AG08396 (cell line): ENCODE results near the gene SLIT3.

Experiments
- DNase-seq: peaks from one replicate; pipeline ENCODE4 v3.0.0; 2012; ENCODE audit warnings: low spot score, mixed read lengths

Gene SLIT3

DNA sequence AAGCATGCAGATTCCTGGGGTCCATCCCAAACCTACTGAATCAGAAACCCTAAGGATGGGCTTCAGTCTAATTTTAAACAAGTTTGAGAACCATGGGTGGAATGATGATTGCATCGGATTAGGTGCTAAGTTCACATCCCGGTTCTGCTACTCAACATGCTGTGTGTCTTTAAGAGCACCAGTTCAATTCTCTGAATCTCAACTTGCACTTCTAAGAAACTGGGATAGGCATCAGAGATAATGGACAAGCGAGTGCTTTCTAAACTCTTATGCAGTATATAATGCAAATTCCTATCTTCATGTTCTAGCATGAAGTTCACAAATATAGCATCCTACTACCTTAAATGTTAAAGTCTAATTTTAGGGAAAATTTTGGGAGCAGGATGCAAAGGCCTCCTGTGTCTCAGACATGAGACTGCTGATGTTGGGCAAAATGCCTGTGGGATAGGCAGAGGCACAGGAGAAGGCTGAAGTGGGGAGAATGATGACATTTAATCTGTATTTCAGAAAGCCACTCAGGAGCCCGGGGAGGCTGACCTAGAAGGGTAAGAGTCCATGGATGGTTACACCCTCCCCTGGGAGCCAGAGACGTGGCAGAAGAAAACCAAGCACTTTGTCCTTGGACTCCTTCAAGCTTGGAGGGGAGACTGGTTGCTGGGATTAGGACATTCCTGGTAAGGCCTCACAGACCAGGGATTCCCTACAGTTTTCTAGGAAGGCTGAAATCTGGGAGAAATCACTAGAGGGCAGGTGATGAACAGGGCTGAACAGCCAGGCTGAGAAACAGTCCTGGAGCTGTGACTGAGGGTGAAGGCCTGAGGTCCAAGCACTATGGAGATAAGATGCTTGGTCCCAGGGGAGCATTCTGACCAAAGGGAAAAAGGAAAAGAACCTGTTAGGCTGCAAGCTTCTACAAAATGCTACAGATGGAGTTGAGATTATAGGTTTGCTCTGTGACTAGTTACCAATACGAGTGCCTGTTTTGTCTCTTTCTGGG is 409.8 kb downstream of the SLIT3 start:
- DNase-seq: no peak

GRCh38 chr5:168889039-168889438 is 411.9 kb downstream of the SLIT3 start:
- DNase-seq: no peak

GRCh38 chr5:168887931-168888330 is 413.0 kb downstream of the SLIT3 start:
- no peak for DNase-seq

DNA sequence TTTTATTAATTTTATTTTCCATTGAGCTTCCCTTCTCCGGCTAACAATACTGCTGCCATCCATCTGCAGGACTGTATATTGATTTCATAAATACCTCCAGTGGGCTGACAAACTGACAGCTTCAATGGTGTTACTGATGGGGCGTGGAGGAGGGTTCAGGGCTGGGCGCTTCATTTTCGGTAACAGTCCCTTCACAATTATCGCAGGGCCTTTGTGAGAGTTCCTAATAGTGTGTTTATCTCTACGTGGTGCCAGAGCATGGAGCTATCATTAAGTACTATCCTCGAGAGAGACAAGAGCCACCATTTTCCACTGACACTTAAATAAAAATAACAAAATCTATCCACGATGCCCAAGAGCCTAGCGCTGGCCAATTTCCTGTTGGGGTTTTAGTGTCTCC is 414.8 kb downstream of the SLIT3 start:
- no peak for DNase-seq

DNA sequence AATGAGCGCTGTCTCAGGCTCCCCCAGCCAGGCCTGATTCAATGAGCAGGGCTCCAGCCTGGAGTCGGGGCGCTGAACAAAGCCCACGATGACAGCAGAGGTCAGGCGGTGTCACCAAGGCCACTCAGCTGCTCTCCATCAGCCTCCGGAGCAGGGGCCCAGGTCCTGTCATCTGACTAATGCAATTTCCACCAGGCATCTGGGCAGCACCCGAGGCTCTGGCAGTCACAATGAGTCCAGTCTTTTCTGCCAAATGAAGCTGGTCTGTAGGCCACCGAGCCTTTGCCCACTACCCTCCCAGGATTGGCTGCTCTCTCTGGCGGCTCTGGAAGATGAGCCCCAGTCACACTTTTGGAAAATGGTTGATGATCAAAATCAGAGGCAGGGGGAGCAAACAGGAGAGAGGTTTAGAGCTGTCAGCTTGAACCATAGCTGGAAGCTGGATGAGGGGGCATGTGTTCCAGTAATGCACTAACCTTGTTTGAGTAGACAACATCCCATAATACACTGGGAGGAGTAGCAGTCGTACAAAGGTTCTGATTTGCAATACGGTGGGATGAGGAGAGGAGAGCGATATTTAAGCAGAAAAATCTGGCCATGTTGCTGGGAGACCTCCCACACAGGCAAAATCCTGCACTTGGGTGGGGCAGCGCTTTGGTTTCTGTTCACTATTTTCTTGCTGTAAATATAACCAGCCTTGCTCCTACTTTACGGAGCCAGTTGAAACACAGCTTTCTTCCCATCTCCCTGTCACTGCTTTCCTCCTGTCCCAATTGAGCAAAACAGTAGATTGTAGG is 415.4 kb downstream of the SLIT3 start:
- DNase-seq: no peak

GRCh38 chr5:168883991-168884390 is 416.9 kb downstream of the SLIT3 start:
- no peak for DNase-seq

DNA sequence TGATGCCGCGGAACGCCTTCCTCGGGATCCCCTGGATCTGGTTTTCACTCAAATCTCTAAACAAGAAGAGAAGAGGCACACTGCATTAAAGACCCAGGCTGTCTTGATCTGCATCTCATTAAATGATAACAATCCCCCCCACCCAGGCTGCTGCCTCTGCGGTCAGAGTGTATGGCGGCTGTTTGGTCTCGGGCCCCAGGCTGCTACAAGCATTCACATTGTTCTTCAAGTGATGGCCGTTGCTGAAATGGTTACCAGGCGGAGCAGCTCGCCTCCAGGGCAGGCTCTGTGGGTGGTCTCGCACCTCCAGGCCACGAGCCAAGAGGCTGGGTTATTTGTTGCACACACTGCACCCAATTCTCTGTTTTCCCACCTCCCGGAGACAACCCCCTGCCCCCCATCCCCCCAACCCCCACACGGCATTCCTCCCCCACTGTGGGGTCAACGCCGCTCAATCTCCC is 417.6 kb downstream of the SLIT3 start:
- no peak for DNase-seq

DNA sequence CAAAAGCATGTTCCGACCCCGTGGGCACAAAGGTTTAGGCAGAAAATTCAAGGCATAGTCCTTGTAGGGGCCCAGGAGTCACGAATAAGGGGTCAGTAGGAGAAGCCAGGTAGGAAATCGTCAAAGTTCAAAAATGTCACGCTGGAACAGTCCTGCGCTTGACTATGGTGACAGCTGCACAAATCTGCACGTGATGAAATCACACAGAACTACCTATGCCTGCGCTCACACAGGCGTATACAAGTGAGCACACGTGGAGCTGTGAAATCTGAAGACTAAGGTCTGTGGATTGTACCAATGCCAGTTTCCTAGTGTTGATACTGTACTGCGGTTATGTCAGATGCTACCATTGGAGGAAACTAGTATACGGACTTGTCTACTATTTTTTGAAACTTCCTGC is 418.7 kb downstream of the SLIT3 start:
- no peak for DNase-seq

DNA sequence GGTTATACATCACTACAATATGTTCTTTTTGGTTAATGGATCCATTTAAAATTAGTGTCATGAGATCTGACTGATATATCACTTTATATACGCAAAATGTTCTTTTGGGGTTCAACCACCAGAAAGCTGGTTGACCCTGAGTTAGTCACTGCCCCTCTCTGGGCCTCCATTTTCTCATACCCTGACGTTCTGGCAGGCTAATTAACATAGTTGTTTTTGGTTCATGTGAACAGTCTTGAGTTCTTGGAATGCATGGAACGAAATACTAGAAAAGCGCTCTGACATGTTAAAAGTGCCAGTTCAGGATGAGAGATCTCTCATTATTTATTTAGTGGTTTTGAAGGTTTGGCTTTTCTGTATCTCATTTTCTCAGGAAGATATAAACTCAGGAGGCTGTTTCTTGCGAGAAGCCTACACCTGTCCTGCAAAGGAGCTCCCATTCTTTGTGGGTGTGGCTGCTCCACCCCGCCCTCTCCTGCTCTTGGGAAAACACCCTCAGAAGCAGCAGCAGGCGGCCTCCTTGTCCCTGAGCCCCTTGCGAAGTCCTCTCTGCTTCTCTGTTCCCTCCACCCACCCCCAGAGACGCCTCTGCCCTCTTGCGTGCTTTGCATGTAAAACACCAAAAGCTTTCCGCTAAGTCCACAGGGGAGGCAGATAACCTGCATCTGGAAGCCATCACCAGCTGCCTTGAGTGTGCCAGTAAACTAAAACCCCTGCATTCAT is 419.4 kb downstream of the SLIT3 start:
- DNase-seq: no peak

DNA sequence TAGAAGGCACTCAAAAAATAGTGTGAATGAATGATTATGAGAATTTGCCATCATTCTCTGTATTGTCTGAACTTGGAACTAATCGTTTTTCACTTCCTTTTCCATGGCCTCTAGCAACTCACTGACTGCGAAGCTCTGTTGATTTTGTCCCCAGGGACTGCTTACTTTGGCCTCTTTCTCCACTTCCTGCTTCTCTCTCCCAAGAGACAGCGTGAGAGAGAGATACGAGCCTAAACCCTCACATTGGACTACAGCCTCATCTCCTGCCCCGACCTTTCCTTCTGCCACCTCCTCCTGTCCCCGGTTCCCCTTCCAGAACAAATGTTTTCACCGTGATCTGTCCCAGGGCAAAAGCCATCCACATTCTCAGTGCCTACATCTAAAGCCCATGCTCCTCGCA is 421.0 kb downstream of the SLIT3 start:
- no peak for DNase-seq

DNA sequence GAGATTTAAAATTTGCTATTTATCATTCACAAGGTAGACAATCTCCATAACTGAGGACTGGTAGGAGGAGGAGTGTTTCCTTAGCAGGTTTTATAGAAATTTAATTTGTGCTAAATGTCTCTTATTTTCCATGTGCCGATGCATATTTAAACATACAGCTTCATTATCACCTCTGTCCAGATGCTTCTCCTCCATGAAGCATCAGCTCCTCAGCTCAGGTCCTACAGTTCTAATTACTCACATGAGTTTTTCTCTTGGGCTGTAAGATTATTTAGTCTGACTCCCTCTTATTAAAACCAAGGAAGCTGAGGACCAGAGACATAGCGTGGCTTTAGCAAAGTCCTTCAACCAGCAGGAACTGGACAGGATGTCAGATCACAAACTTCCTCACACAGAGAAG is 421.6 kb downstream of the SLIT3 start:
- no peak for DNase-seq

DNA sequence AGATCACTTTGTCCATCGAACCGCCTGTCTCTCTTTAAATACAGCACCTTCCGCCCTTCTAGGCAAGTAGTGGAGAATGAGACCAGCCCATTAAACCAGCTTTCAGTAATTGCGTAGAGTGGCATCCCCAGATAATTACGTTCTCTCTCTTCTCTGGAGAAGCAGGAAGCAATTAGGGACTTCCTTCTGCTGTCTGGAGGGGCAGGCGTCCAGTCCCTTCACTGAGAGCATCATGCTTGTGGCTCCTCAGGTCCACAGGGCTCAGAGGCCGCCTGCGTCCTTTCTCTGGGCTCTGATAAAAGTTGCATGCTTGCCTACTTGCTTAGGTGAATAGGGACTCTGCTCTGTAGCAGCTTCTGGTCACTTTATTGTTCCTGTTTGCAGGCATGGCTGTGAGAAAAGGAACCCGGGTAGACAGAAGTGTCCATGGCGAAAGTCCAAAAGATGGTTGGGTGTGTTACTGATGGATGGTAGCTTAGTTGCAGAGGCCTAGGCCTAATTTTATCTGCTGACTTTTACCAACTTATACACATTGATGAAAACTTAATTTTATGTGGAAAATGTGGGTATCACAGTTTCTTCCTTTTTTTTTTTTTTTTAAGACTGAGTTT is 422.7 kb downstream of the SLIT3 start:
- no peak for DNase-seq

GRCh38 chr5:168877132-168877892 is 423.6 kb downstream of the SLIT3 start:
- DNase-seq: no peak

- no peak for DNase-seq
These were observed 424.5 kb downstream of the SLIT3 start for GRCh38 chr5:168876419-168876818.

DNA sequence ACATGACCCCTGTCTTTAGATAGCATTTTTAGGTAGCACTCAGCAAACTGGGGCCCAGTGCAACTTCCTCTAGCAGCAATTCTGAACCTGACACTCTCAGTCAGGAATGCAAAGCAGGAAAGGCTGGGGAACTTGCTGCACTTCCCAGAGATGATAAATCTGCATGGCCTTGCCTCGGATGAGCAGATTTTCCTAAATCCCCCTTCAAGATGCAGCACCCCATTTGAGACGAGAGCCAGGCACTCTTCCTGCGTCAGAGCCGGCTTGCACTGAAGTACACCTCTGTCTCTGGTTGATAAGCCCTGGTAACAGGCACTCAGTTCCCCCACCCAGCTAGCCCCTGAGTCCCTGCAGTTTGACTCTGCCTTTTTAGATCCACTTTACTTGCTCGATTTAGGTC is 425.1 kb downstream of the SLIT3 start:
- DNase-seq: no peak

DNA sequence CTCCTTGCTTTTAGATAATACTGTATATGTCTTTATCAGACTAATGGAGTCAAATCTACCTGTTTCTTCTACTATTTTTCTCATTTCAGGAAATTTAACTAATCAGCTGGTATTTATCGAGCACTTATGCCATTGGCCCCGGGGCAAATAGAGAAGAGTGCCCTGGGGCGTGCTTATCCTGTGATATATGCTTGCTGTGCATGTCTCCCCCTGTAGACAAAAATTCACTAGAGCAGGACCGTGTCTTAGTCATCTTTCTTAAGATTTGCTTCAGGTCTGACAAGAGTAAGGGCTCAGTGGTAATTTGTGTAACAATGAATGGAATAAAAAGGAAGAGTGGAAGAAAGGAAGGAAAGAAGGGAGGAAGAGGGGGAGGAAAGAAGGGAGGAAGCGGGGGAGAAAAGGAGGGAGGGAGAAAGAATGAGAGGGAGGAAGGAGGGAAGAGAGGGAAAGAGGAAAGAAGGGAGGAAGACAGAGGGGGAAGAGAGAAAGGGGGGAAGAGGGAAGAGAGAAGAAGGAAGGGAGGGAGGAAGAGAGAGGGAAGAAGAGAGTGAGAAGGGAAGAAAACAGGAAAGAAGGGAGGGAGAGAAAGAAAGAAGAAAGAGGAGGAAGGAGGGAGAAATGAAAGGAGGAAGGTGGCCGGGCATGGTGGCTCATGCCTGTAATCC is 426.1 kb downstream of the SLIT3 start:
- DNase-seq: peak; percentile 13

- DNase-seq: no peak
These were observed 428.7 kb downstream of the SLIT3 start for GRCh38 chr5:168872246-168872645.

DNA sequence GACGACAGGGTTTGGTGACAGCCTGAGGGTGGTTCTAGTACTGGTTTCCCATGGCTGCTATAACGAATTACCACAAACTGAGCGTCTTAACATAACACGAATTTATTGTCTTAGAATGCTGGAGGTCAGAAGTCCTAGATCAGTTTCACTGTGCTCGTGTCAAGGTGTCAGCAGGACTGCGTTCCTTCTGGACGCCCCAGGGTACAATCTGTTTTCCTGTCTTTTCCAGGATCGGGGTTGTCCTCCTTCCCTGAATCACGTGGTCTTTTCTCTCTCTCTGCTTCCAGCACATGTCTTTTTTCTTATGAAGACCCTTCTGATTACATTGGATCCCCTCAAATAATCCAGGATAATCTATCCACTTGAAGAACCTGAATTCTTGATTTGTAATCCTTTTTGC is 430.0 kb downstream of the SLIT3 start:
- no peak for DNase-seq

- DNase-seq: no peak
These were observed 431.2 kb downstream of the SLIT3 start for GRCh38 chr5:168869615-168870227.

DNA sequence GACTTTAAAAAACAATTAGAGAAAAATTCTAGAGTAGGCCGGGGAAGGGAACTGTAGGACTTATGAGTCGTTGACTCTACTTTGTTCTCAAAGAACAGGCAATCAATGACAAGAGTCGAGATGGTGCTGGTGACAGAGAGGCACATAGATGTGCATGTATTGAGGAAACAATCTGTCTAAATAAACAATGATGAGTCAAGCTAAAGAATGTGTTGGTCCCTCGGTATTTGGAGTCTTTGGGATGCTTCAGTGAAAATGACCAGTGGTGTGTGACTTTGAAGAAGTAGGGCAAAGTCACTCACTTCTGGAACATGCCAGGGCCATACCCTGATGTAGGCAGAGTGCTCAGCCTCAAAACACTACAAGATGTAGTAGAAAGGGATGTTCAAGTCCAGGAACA is 433.7 kb downstream of the SLIT3 start:
- no peak for DNase-seq
